Measurements from ENCODE around the gene APBB2.
"Not testable (repeated sequence)": the region's sequence is repeated elsewhere in the genome, so short reads cannot be mapped to it uniquely, and the experiment has no call there.

APBB2 gene

DNA sequence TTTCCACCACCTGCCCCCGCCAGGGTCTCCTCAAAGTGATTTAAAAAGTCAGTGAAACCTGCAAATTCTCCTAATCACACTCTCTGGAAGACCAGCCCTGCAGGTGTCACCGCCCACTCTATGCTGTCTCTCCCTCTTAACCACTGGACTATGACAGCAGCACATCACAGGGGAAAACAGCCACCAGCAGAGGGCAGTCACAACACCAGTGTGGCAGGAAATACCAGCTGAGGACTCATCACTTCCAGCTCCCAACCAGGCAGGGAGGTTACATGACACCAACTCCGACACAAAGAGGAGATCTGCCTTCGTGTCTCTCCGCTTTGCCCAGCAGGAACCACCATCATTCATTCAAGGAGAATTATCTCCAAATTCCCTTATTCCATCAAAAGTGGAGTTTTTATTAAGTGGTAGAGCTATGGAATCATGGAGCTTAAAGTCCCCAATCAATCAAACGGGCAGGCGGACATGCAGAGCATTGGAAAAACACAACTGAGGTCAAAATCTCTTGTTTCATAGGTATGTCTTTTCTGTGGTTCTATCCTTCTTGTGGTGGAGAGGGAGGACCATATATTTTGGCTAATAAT lies 373.3 kb downstream of the APBB2 start:
- peak; percentile 67 for DNase-seq

DNA sequence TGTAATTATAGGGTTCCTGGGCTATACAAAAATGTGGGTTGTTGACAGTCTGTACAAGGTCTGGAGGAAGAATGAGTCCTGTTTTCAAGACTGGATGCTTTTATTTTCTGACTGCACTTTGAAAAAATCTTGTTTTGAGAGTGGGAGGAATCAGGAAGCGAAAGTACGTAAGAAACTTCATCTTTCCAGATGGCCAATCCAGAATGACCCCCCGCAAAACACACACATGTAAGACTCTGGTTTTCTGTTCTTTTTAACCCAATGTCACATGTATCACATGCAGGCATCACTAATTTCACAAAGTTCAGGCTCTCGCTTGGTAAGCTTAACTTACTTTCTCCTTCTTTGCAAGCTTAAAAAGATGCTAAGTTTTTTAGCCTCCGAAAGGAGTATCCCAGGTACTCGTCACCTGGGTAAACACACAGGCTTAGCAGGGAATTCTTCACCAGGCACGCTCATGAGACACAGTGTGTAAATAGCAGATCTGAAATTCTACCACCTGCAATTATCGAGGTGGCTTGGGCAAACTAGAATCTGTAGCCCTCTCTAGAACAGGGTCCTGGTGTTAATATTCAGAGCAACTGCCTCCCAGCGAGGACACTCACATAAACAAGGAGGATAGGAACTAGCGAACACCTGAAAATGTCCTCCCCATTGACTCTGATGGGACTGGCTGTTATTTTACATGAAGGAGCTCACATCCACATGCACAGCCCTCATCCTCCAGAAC lies 373.9 kb downstream of the APBB2 start:
- no peak for DNase-seq

DNA sequence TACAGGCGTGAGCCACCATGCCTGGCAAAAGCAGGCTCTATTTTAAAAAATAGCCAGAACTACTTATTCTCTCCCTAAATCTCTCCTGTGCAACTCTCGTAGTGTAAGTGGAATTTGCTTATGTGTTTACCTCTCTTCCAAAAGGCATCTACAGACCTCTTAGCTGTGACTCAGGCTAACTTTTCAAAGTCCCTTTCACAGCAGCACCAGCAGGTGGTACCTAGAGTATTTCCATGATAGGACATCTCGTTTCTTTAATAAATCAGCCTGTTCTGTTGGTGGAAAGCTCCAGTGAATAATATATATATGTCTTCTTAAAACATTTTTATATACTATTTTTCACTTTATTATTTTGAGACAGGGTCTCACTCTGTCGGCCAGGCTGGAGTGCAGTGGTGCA lies 375.6 kb downstream of the APBB2 start:
- no peak for DNase-seq

DNA sequence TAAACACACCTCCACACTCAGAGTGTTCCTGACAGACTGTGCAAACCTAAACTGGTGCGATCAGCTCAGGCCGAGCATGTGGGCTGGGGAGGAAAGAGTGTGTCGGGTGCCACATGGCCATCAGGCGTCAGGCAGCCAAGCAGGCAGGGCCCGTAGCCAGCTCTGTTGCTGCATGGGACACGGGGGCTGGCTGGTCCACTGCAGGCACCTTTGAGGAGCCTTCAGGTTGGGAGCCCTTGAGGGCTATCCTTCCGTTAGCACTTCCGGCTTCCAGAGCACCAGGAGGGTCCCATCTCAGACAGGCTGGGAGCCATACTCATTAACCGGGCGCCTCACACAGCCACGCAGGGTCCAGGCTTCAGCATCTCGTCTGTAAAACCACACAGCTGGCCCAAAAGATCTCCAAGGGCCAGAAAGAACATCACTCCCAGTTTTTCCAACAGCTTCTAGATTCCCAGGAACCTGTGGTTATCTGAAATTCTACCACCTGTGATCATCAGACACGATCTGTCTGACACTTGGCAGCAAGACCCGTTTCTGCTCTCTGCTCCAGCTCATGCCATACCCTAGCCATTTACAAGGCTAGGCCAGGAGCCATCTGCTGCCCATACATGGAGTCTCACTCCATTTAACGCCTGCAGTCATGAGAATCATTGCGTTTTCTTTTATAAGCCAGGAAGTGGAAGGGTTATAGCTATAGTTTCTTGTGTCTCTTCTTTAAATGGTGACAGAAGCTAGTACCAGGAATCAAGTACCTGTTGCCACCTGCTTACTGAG lies 377.1 kb downstream of the APBB2 start:
- DNase-seq = no peak

DNA sequence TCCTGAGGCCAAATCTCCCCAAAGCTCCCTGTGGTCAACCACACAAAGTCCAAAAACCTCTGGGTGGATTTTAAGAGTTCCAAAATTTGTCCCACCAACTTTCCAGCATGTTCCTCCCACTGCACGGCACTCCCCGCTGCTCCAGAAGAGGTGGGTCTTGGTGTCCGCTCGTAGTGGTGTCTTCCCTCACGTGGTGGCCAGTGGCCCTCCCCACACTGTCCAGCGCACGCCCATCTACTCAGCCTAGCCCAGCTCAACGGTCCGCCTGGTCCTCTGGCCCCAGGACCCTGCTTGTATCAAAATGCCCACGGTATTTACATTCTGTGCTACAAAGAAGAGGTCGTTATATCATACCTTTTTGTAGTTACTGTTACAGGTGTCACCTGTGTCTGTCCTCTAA lies 381.1 kb downstream of the APBB2 start:
- no peak for DNase-seq

DNA sequence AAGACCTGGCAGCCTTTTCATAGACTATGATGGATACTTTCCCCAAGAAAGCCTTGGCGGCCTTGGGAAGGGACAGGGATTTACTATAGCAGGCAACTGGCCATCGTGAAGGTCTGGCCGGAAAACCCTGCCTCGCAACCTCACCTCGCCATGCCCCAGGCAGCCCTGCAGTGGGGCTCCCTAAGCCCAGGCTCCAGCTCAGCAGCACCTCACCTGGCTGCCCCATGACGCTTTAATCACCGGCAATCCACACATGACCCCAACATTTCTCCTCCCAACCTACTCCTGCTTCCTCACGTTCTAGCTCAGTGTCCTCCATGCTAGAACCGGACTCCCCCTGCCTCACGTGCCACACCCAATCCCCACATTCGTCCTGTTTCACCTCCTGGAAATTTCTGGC lies 382.2 kb downstream of the APBB2 start:
- DNase-seq = no peak

DNA sequence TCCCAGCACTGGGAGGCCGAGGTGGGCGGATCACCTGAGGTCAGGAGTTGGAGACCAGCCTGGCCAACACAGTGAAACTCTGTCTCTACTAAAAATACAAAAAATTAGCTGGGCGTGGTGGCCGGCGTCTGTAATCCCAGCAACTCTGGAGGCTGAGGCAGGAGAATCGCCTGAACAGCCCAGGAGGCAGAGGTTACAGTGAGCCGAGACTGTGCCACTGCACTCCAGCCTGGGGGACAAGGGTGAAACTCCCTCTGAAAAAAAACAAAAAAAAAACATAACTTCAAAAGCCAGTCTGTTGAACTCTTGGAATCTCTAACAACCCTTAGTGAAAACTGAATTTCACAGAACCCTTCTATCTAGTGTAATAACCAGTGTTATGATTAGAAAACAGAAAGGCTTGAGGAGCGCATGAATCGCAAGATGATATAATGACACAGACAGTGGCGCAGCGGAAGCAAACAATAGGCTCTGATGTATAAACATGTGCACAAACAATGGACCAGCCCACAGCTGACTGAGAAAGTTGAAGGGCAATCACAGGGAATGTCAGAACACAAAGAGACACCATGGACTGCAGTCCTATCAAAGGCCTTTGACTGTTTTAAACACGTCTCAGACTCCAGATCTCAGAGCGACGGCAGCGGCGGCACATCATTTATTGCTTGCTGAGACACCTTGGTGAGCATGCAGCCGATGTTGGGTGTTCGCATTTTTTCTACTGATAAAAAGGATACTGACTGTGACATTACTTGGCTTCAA lies 383.0 kb downstream of the APBB2 start:
- no peak for DNase-seq

DNA sequence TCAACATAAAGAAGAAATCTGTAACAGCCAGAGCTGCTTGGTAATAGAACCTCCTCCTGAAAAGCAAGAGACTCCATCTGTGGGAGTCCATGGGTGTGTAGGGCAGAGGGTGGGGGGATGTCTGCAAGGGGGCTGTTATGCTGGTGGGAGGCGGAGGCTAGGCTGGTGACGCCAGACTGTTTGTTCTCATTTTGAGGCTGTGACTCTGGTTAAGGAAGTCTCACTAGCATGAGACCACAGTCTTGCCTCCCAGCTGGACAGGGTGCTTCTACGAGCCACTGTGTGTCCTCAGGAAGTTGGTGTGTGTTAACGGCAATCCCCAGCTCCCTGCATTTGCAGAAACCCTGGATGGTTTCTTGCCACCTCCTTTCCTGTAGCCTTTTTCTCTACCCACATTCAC lies 384.8 kb downstream of the APBB2 start:
- no peak for DNase-seq

DNA sequence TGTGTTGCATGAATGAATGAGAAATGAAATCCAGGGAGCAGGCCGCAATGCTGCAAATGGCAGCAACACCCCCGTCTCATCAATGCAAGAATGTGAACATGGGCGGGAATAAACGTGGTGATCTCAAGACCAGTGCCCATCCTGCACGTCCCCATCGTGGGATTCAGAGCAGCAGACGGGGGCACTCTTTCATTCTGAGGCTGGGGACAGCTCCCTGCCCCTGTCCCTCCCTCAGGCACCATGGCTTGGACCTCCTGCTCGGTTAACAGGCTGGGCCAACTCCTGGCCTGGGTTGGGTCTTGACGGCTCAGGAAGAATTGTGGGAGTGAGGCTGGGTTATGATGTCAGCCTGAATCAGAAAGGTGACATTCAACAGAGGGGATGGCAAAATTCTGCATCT lies 385.7 kb downstream of the APBB2 start:
- no peak for DNase-seq

DNA sequence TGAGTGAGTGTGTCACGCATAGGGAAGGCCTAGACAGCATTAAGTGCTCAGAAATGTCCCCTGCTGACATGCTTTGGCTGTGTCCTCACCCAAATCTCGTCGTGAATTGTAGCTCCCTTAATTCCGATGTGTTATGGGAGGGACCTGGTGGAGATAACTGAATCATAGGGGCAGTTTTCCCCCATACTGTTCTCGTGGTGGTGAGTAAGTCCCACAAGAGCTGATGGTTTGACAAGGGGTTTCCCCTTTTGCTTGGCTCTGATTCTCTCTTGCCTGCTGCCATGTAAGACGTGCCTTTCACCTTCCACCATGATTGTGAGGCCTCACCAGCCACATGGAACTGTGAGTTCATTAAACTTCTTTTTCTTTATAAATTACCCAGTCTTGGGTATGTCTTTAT lies 386.6 kb downstream of the APBB2 start:
- no peak for DNase-seq

DNA sequence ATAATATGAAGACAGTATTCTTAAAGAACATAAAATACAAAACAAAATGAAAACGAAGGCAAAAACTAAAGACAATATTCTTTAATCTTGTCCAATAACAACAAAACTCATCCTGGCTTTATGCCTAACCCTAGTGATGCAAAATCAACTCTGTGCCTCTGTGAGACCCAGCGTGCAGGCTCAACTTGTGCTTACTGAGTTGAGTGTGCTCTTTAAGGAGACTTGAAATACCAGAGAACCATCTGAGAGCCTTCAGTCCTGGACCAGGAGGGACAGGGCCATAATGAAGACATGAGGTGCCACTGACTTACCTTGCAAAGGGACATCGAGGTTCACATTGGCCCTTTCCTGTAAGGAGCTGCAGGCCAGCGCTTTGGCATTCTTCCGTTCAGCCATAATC lies 387.5 kb downstream of the APBB2 start:
- DNase-seq = no peak

DNA sequence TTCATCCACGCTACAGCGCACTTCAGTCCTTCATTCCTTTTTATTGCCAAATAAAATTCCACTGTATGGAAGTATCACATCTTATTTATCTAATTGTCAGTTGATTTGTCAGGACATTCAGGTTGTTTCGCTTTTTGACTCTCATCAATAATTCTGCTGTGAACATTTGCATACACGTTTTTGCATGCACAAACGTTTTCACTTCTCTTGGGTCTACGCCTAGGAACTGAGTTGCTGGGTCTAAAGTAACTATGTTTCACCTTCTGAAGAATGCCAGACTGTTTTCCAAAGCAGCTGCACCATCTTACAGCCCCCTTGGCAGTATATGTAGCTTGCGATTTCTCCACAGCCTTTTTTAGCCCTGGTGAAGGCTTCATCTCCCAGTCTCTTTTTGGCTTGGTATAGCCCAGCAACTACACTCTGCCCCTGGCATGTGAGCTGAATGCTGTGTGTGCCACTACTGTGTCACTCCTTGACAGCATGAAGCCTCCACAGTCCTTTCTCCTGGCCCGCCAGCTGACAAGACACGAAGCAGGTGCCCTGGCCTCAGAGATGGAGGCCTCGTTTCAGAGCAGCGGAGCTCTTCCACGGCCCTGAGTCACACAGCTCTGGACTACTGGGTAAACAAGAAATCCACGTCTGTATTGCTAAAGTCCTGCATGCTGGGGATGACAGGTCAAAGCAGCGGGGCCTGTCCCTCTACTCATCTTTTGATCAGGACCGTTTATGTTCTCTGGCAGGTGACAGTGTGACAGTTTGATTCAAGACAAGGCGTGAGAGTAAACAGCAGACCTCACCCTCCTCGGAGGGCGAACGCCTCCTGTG lies 389.1 kb downstream of the APBB2 start:
- no peak for DNase-seq

DNA sequence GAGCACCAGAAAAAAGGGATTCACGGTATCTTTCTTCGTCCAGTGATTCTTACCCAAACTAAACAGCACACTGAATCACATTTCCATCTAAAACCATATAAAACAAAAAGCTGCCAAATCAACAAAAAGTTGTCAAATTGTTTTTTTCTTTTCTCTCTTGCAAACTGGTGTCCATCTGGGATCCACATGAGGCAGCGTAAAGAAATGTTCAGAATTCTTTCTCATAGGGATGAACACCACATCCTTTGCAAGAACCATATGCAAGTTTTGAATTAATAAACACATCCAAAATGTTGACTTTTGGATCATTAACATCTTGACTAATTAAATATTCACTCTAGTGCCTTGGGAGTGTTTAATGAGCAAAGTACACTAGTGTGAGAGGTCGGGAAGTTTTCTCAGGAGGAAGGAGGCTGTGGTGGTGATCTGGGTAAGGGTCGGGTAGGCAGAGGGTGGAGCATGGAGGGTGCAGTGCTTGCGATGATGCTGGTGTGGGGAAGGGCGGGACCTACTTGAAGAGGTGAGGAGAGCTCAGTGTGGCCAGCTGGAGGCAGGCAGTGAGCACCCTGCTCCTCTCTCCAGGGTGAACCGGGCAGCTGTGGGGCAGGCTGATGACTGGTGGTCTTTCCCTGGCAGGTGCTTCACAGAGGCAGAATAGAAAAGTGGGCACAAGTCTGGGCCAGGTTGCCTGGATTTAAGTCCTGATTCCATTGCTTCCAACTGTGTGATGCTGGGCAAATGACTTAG lies 391.7 kb downstream of the APBB2 start:
- DNase-seq = no peak

DNA sequence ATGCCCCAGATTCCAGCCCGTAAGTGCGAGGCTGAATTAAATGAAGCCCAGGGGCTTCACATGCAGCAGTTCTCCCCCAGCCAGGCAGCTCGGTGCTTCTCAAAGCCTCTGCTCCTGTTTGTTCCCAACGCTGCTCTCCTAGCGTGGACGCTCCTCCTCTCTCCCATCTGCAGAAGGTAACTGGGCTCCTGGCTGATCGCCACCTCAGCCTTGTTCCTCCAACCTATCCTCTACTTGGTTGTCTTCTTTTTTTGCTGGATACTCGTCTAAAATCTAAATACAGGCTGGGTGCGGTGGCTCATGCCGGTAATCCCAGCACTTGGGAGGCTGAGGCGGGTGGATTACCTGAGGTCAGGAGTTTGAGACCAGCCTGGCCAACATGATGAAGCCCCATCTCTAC lies 394.2 kb downstream of the APBB2 start:
- DNase-seq = no peak

DNA sequence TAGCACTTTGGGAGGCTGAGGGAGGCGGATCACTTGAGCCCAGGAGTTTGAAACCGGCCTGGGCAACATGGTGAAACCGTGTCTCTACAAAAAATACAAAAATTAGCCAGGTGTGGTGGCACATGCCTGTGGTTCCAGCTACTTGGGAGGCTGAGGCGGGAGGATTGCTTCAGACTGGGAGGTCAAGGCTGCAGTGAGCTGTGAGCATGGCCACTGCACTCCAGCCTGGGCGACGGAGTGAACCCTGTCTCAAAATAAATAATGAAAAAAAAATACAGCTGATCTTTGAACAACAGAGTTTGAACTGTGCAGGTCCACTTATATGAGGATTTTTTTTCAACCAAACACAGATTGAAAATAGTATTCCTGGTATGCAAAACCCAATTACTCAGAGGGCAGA lies 397.2 kb downstream of the APBB2 start:
- not testable (repeated sequence) for DNase-seq

DNA sequence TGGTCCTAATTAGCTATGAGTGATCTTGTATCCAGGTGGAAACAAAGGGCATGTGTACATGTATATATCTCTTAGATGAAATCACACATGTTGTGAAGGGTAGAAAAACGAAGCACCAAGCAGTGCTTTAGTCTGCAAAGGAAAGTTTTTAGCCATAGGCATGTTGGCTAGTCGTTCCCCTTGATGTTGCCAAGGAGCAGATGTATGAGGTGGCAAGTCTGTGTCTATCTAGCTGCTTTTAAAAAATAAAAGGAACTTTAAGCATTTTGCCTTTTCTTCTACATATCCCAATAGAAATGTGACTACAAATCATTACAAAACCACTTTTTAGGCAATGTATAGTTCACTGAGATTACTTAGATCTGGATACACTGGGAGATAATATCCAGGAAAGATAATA lies 401.5 kb downstream of the APBB2 start:
- DNase-seq = no peak

DNA sequence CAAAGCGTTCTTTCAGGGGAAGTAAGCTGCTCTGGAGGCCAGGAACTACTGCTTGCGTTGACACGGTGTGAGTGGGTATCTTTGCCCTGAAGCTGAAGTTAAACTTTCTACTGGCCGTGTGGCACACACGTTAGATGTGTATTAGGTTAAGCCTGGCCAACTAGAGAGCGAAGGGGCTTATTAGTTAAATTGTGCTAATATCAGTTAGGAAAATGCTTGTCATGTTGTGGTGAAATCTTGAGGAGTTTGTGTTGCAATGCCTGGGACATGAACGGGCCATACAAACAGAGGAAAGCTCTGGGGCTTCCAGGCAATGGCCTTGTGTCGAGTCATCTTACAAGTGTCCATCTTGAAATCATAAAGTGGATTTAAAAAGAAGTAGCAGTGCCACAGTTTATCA lies 402.0 kb downstream of the APBB2 start:
- no peak for DNase-seq

DNA sequence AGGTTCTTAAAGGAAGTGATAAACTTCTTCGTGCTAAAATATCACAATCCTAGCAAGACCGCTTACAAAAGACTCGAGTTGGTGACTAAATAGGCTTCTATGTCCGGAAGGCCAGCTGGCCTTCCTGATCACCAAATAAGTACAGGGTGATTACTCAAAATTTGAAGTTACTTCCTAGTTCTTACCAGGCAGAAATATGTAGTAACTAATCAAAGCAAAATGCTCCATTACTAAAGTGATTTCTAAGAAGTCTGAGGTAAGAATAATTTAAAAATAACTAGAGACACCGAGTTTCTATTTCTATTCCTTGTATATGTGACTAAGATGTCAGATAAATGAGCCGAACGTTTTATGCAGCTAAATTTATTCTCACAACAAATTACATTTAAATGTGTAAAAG lies 402.4 kb downstream of the APBB2 start:
- no peak for DNase-seq

DNA sequence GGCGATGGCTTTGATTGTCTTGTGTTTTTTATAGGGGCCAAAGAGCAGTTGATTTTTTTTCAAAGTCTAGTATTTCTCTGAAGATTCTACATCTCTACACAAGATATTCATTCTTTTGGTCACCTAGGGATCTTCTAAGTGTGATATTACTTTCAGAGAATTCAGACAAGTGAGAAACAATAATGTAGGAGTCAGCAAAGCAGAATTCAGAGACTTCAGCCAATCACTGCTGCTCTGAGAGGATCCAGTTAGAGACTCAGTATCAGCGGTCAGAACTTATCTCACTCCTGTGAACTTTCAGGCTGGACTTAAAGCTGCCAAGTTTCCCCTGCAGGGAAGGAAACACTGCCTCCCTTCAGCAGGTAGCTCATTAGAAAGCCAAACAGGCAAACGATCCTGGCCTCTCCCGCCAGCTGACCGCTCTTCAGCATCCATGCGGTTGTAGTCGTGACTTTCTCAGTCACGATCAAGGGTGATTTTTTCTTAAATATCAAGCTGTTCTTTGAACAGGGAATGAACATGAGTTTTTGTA lies 405.4 kb downstream of the APBB2 start:
- DNase-seq = no peak

DNA sequence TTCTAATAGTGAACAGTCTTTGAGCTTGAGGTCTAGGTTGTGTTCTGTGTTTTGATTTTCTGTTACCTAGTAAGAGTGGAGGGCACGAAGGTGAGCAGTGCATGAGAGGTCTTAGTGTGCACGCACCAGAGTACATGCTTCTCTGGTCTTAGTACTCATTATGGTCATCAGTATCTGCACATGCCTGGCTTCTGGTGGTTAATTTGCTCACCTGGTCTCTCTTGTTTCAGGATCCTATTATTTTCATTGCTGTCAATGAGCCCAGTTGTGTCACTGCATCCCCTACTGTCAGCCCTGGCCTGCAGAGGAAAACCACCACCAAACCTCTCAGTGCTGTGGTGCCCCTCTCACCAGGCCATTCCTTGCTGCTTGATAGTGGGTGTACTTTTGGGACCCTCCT lies 409.7 kb downstream of the APBB2 start:
- DNase-seq = no peak

DNA sequence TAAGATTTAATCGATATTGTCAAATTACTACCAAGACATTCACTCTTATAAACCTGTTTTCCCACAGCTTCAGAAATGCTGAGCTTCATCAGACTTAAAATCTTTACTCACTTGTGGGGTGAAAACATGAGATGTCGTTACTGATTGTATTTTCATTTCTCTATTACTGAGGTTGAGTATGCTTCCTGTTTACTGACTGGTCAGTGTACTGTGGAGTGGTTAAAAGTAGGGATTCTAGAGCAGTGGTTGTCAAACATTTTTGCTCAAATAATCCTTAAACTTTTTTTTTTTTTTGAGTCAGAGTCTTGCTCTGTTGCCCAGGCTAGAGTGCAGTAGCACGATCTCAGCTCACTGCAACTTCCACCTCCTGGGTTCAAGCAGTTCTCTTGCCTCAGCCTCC lies 414.3 kb downstream of the APBB2 start:
- no peak for DNase-seq

DNA sequence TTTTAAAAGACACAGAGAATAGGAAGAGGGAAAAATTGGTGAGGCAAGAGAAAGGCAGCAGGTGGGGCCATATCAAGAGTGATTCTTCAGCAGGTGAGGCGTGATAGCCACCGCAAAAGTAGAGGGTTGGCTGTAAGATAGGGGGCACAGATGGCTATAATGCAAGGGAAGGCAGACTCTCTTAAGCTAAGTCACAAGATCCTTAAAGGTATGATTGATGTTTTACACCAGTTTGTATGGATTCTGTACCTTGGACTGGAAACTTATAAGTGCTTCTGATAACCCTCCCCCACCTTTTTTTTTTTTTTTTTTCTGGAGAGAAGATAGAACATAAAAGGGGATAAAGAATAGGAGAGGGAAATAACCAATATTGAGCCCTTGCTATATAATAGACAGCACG lies 424.6 kb downstream of the APBB2 start:
- DNase-seq = no peak

Data from CD4-positive, alpha-beta T cell treated with Interleukin-6 for 4 hours (primary cell).